Measurements from ENCODE around the gene STK4.
A peak's percentile ranks its signal among the peaks of the same experiment; 100 is the strongest.

STK4 gene

GRCh38 chr20:44966030-44966961, at the start of gene STK4:
Gene STK4 (plus strand): TSS chr20:44966512. CDS start chr20:44966569, 57 bp downstream.
- peaks cover 43% of the 10 kb centered on the region for H3K4me1 ChIP-seq (ENCODE audit: control insufficient read depth, insufficient read depth, low read length, unreplicated experiment)
- peak within 1 kb of the TSS; percentile 92 for H2AFZ ChIP-seq (ENCODE audit: low read length, unreplicated experiment)

GRCh38 chr20:44916586-44916985, 49.7 kb upstream of the STK4 start:
- Histone ChIP-seq H3K27ac (ENCODE audit: low read depth, low read length) (no peak overlapping the region), H3K36me3 (ENCODE audit: insufficient read depth, low read length) (peaks cover 3% of the 10 kb centered on the region; the same call in 1 of the 2 replicates), H2AFZ (ENCODE audit: low read length, unreplicated experiment) (no peak overlapping the region), H3K79me2 (ENCODE audit: control insufficient read depth, insufficient read depth, low read length, unreplicated experiment) (peaks cover 5% of the 10 kb centered on the region), H3K4me1 (ENCODE audit: control insufficient read depth, insufficient read depth, low read length, unreplicated experiment) (no peaks in the 10 kb centered on the region), H3K27me3 (ENCODE audit: insufficient read depth, low read length) (no peaks in the 10 kb centered on the region), H3K4me3 (ENCODE audit: low read depth, low read length) (no peak overlapping the region)

More at GRCh38 chr20:44966030-44966961, at the start of gene STK4:
- Histone ChIP-seq H3K27ac (ENCODE audit: low read depth, low read length) (peak within 1 kb of the TSS; percentile 9; the same call in 1 of the 2 replicates), H3K36me3 (ENCODE audit: insufficient read depth, low read length) (no peaks in the 10 kb centered on the region), H3K79me2 (ENCODE audit: control insufficient read depth, insufficient read depth, low read length, unreplicated experiment) (peaks cover 49% of the 10 kb centered on the region), H3K27me3 (ENCODE audit: insufficient read depth, low read length) (no peaks in the 10 kb centered on the region), H3K4me3 (ENCODE audit: low read depth, low read length) (peak within 1 kb of the TSS; percentile 94)

GRCh38 chr20:44917399-44917798, 48.9 kb upstream of the STK4 start:
- no peaks in the 10 kb centered on the region for H3K27me3 ChIP-seq (ENCODE audit: insufficient read depth, low read length)
- H3K79me2 ChIP-seq (ENCODE audit: control insufficient read depth, insufficient read depth, low read length, unreplicated experiment) = no peaks in the 10 kb centered on the region
- H3K27ac ChIP-seq (ENCODE audit: low read depth, low read length) = no peak overlapping the region
- peaks cover 3% of the 10 kb centered on the region; the same call in 1 of the 2 replicates for H3K36me3 ChIP-seq (ENCODE audit: insufficient read depth, low read length)
- no peak overlapping the region for H3K4me3 ChIP-seq (ENCODE audit: low read depth, low read length)
- no peak overlapping the region for H2AFZ ChIP-seq (ENCODE audit: low read length, unreplicated experiment)
- no peaks in the 10 kb centered on the region for H3K4me1 ChIP-seq (ENCODE audit: control insufficient read depth, insufficient read depth, low read length, unreplicated experiment)

GRCh38 chr20:44918342-44918741, 48.0 kb upstream of the STK4 start:
- peaks cover 3% of the 10 kb centered on the region; the same call in 1 of the 2 replicates for H3K36me3 ChIP-seq (ENCODE audit: insufficient read depth, low read length)
- no peak overlapping the region for H3K4me3 ChIP-seq (ENCODE audit: low read depth, low read length)
- no peak overlapping the region for H3K27ac ChIP-seq (ENCODE audit: low read depth, low read length)
- H2AFZ ChIP-seq (ENCODE audit: low read length, unreplicated experiment) = no peak overlapping the region
- H3K4me1 ChIP-seq (ENCODE audit: control insufficient read depth, insufficient read depth, low read length, unreplicated experiment) = no peaks in the 10 kb centered on the region
- H3K79me2 ChIP-seq (ENCODE audit: control insufficient read depth, insufficient read depth, low read length, unreplicated experiment) = no peaks in the 10 kb centered on the region
- no peaks in the 10 kb centered on the region for H3K27me3 ChIP-seq (ENCODE audit: insufficient read depth, low read length)

- Histone ChIP-seq H3K27ac (ENCODE audit: low read depth, low read length) (no peak overlapping the region), H3K36me3 (ENCODE audit: insufficient read depth, low read length) (peaks cover 3% of the 10 kb centered on the region; the same call in 1 of the 2 replicates), H3K4me1 (ENCODE audit: control insufficient read depth, insufficient read depth, low read length, unreplicated experiment) (no peaks in the 10 kb centered on the region)
Measured at GRCh38 chr20:44918761-44919160, 47.6 kb upstream of the STK4 start.

GRCh38 chr20:44921447-44921846, 44.9 kb upstream of the STK4 start:
- Histone ChIP-seq H3K4me3 (ENCODE audit: low read depth, low read length) (no peak overlapping the region), H3K27ac (ENCODE audit: low read depth, low read length) (no peak overlapping the region), H3K4me1 (ENCODE audit: control insufficient read depth, insufficient read depth, low read length, unreplicated experiment) (no peaks in the 10 kb centered on the region), H3K36me3 (ENCODE audit: insufficient read depth, low read length) (peaks cover 11% of the 10 kb centered on the region; the same call in 1 of the 2 replicates), H3K79me2 (ENCODE audit: control insufficient read depth, insufficient read depth, low read length, unreplicated experiment) (no peaks in the 10 kb centered on the region), H3K27me3 (ENCODE audit: insufficient read depth, low read length) (no peaks in the 10 kb centered on the region), H2AFZ (ENCODE audit: low read length, unreplicated experiment) (no peak overlapping the region)

More at GRCh38 chr20:44918761-44919160, 47.6 kb upstream of the STK4 start:
- Histone ChIP-seq H2AFZ (ENCODE audit: low read length, unreplicated experiment) (no peak overlapping the region), H3K79me2 (ENCODE audit: control insufficient read depth, insufficient read depth, low read length, unreplicated experiment) (no peaks in the 10 kb centered on the region), H3K27me3 (ENCODE audit: insufficient read depth, low read length) (no peaks in the 10 kb centered on the region), H3K4me3 (ENCODE audit: low read depth, low read length) (no peak overlapping the region)

GRCh38 chr20:44924541-44924940, 41.8 kb upstream of the STK4 start:
- Histone ChIP-seq H3K27me3 (ENCODE audit: insufficient read depth, low read length) (no peaks in the 10 kb centered on the region), H2AFZ (ENCODE audit: low read length, unreplicated experiment) (no peak overlapping the region), H3K36me3 (ENCODE audit: insufficient read depth, low read length) (peaks cover 8% of the 10 kb centered on the region; the same call in 1 of the 2 replicates), H3K79me2 (ENCODE audit: control insufficient read depth, insufficient read depth, low read length, unreplicated experiment) (no peaks in the 10 kb centered on the region), H3K4me1 (ENCODE audit: control insufficient read depth, insufficient read depth, low read length, unreplicated experiment) (no peaks in the 10 kb centered on the region), H3K4me3 (ENCODE audit: low read depth, low read length) (no peak overlapping the region), H3K27ac (ENCODE audit: low read depth, low read length) (no peak overlapping the region)

- Histone ChIP-seq H3K27me3 (ENCODE audit: insufficient read depth, low read length) (no peaks in the 10 kb centered on the region), H3K36me3 (ENCODE audit: insufficient read depth, low read length) (peaks cover 15% of the 10 kb centered on the region; the same call in 1 of the 2 replicates), H3K79me2 (ENCODE audit: control insufficient read depth, insufficient read depth, low read length, unreplicated experiment) (no peaks in the 10 kb centered on the region), H3K27ac (ENCODE audit: low read depth, low read length) (no peak overlapping the region), H3K4me3 (ENCODE audit: low read depth, low read length) (no peak overlapping the region), H2AFZ (ENCODE audit: low read length, unreplicated experiment) (no peak overlapping the region), H3K4me1 (ENCODE audit: control insufficient read depth, insufficient read depth, low read length, unreplicated experiment) (no peaks in the 10 kb centered on the region)
Measured at GRCh38 chr20:44928595-44928994, 37.7 kb upstream of the STK4 start.

- Histone ChIP-seq H3K4me1 (ENCODE audit: control insufficient read depth, insufficient read depth, low read length, unreplicated experiment) (no peaks in the 10 kb centered on the region), H3K27me3 (ENCODE audit: insufficient read depth, low read length) (no peaks in the 10 kb centered on the region), H3K36me3 (ENCODE audit: insufficient read depth, low read length) (peaks cover 11% of the 10 kb centered on the region; the same call in 1 of the 2 replicates), H3K4me3 (ENCODE audit: low read depth, low read length) (no peak overlapping the region), H3K79me2 (ENCODE audit: control insufficient read depth, insufficient read depth, low read length, unreplicated experiment) (no peaks in the 10 kb centered on the region), H3K27ac (ENCODE audit: low read depth, low read length) (no peak overlapping the region), H2AFZ (ENCODE audit: low read length, unreplicated experiment) (no peak overlapping the region)
Measured at GRCh38 chr20:44930517-44931168, 35.7 kb upstream of the STK4 start.

GRCh38 chr20:44931911-44932310, 34.4 kb upstream of the STK4 start:
- no peak overlapping the region for H3K4me3 ChIP-seq (ENCODE audit: low read depth, low read length)
- H3K4me1 ChIP-seq (ENCODE audit: control insufficient read depth, insufficient read depth, low read length, unreplicated experiment) = no peaks in the 10 kb centered on the region
- no peak overlapping the region for H2AFZ ChIP-seq (ENCODE audit: low read length, unreplicated experiment)
- H3K27ac ChIP-seq (ENCODE audit: low read depth, low read length) = no peak overlapping the region
- H3K79me2 ChIP-seq (ENCODE audit: control insufficient read depth, insufficient read depth, low read length, unreplicated experiment) = no peaks in the 10 kb centered on the region
- H3K27me3 ChIP-seq (ENCODE audit: insufficient read depth, low read length) = no peaks in the 10 kb centered on the region
- 0 out of 2 replicates have a peak, but pooled peaks cover 7% of the 10 kb centered on the region for H3K36me3 ChIP-seq (ENCODE audit: insufficient read depth, low read length)
